OCI-LY1 (cell line): ENCODE data around the gene RPSA.
A peak's percentile ranks its signal among the peaks of the same experiment; 100 is the strongest.

Experiments
- H2AFZ ChIP-seq: fragments of 200-600 bp; sonication (generic), shearing (Covaris generic); 2 replicates; pipeline ENCODE4 v1.6.0; 2014; ENCODE audit warnings: antibody characterized with exemption, mild to moderate bottlenecking, low read length
- H3F3A ChIP-seq: fragments of 200-600 bp; sonication (generic), shearing (Covaris generic); 2 replicates; pipeline ENCODE4 v1.6.0; 2014; ENCODE audit warnings: mild to moderate bottlenecking, antibody characterized with exemption, low read length, moderate library complexity; ENCODE audit not compliant: insufficient read depth
- H3K27ac ChIP-seq: fragments of 200-600 bp; sonication (generic); 2 replicates; pipeline ENCODE4 v1.5.1; 2014; ENCODE audit warnings: low read length, mixed run types, mild to moderate bottlenecking, low read depth; ENCODE audit not compliant: poor library complexity, severe bottlenecking
- H3K27me3 ChIP-seq: fragments of 200-600 bp; sonication (generic); 2 replicates; pipeline ENCODE4 v1.6.0; 2014; ENCODE audit warnings: antibody characterized with exemption, mild to moderate bottlenecking, low read length, moderate library complexity; ENCODE audit not compliant: insufficient read depth
- H3K36me3 ChIP-seq: fragments of 200-600 bp; sonication (generic); 2 replicates; pipeline ENCODE4 v1.6.1; 2014; ENCODE audit warnings: mild to moderate bottlenecking, antibody characterized with exemption, low read length, moderate library complexity, mixed read lengths; ENCODE audit not compliant: insufficient read depth
- H3K4me1 ChIP-seq: fragments of 200-600 bp; sonication (generic); 2 replicates; pipeline ENCODE4 v1.5.1; 2014; ENCODE audit warnings: mild to moderate bottlenecking, low read length, moderate library complexity; ENCODE audit not compliant: insufficient read depth, severe bottlenecking
- H3K4me2 ChIP-seq: fragments of 200-600 bp; sonication (generic), shearing (Covaris generic); 2 replicates; pipeline ENCODE4 v1.6.1; 2014; ENCODE audit warnings: low read length
- H3K4me3 ChIP-seq: fragments of 200-600 bp; sonication (generic); 2 replicates; pipeline ENCODE4 v1.5.1; 2014; ENCODE audit warnings: low read length, low read depth, mild to moderate bottlenecking, mixed read lengths; ENCODE audit not compliant: poor library complexity, severe bottlenecking
- H3K79me2 ChIP-seq: fragments of 200-600 bp; shearing (Covaris generic); 2 replicates; pipeline ENCODE4 v1.6.1; 2016; ENCODE audit warnings: mixed run types, low read length, mixed read lengths; ENCODE audit not compliant: insufficient read depth
- H3K9ac ChIP-seq: fragments of 200-600 bp; sonication (generic), shearing (Covaris generic); 2 replicates; pipeline ENCODE4 v1.6.1; 2014; ENCODE audit warnings: mild to moderate bottlenecking, low read length, mixed read lengths
- H3K9me2 ChIP-seq: fragments of 200-600 bp; sonication (generic), shearing (Covaris generic); 2 replicates; pipeline ENCODE4 v1.6.1; 2014; ENCODE audit warnings: low read depth, mild to moderate bottlenecking, low read length, mixed read lengths
- H3K9me3 ChIP-seq: fragments of 200-600 bp; shearing (Covaris generic); 2 replicates; pipeline ENCODE4 v1.6.1; 2014; ENCODE audit warnings: low read length, mixed read lengths
- H4K20me1 ChIP-seq: fragments of 200-600 bp; sonication (generic), shearing (Covaris generic); 2 replicates; pipeline ENCODE4 v1.6.0; 2016; ENCODE audit warnings: mild to moderate bottlenecking, low read length; ENCODE audit not compliant: insufficient read depth
- EZH2 ChIP-seq: fragments of 200-600 bp; sonication (generic), shearing (Covaris generic); IDR thresholded peaks from 2 replicates; pipeline ENCODE4 v1.8.0; 2017; ENCODE audit warnings: borderline replicate concordance, mixed run types, mild to moderate bottlenecking, antibody characterized with exemption, low read length, moderate library complexity, mixed read lengths
- TF ChIP-seq, protein P1 (sequence below): fragments of 200-600 bp; sonication (generic), shearing (Covaris generic); IDR thresholded peaks from 2 replicates; pipeline ENCODE4 v1.5.1; 2017; ENCODE audit warnings: mild to moderate bottlenecking, antibody characterized with exemption, low read length, moderate library complexity, mixed read lengths

Gene RPSA

DNA sequence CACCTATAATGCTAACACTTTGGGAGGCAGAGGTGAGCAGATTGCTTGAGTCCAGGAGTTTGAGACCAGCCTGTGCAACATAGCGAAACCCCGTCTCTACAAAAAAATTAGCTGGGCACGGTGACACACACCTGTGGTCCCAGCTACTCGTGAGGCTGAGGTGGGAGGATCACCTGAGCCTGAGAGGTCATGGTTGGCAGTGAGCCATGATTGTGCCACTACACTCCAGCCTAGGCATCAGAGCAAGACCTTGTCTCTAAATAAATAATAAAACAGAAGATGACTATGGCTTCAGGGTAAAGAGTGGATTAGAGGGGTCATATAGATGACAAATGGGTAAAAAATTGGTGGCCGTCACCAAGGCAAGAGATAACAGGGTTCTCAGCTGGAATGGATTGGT is 20.2 kb upstream of the RPSA start:
- no peak overlapping the region for H3K9ac ChIP-seq
- H2AFZ ChIP-seq, result no peak overlapping the region
- no peaks in the 10 kb centered on the region for H3F3A ChIP-seq
- TF ChIP-seq, protein P1, sequence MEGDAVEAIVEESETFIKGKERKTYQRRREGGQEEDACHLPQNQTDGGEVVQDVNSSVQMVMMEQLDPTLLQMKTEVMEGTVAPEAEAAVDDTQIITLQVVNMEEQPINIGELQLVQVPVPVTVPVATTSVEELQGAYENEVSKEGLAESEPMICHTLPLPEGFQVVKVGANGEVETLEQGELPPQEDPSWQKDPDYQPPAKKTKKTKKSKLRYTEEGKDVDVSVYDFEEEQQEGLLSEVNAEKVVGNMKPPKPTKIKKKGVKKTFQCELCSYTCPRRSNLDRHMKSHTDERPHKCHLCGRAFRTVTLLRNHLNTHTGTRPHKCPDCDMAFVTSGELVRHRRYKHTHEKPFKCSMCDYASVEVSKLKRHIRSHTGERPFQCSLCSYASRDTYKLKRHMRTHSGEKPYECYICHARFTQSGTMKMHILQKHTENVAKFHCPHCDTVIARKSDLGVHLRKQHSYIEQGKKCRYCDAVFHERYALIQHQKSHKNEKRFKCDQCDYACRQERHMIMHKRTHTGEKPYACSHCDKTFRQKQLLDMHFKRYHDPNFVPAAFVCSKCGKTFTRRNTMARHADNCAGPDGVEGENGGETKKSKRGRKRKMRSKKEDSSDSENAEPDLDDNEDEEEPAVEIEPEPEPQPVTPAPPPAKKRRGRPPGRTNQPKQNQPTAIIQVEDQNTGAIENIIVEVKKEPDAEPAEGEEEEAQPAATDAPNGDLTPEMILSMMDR, result no peak
- no peak for TF ChIP-seq EZH2
- no peaks in the 10 kb centered on the region for H3K9me3 ChIP-seq
- H3K36me3 ChIP-seq, result peaks cover 21% of the 10 kb centered on the region
- no peak overlapping the region for H3K4me3 ChIP-seq
- peaks cover 42% of the 10 kb centered on the region for H3K79me2 ChIP-seq
- no peaks in the 10 kb centered on the region for H3K27me3 ChIP-seq
- no peak overlapping the region for H3K4me2 ChIP-seq
- H3K4me1 ChIP-seq, result peaks cover 51% of the 10 kb centered on the region
- H3K9me2 ChIP-seq, result no peaks in the 10 kb centered on the region
- H4K20me1 ChIP-seq, result no peaks in the 10 kb centered on the region
- H3K27ac ChIP-seq, result no peak overlapping the region

GRCh38 chr3:39387411-39387975 is 19.0 kb upstream of the RPSA start:
- Histone ChIP-seq H3K79me2 (peaks cover 42% of the 10 kb centered on the region), H3K9me3 (no peaks in the 10 kb centered on the region), H3K4me2 (no peak overlapping the region; the same call in 1 of the 2 replicates), H3F3A (no peaks in the 10 kb centered on the region), H3K27me3 (no peaks in the 10 kb centered on the region), H3K9me2 (no peaks in the 10 kb centered on the region), H3K36me3 (peaks cover 31% of the 10 kb centered on the region), H3K4me3 (no peak overlapping the region), H3K27ac (no peak overlapping the region), H3K4me1 (peaks cover 50% of the 10 kb centered on the region), H4K20me1 (no peaks in the 10 kb centered on the region), H2AFZ (no peak overlapping the region), H3K9ac (no peak overlapping the region)
- TF ChIP-seq EZH2, result no peak
- TF ChIP-seq, protein P1, result no peak

GRCh38 chr3:39388153-39388552 is 18.4 kb upstream of the RPSA start:
- Histone ChIP-seq H3K4me3 (no peak overlapping the region), H3K9me2 (no peaks in the 10 kb centered on the region), H3K4me2 (peak overlapping the region; percentile 24; the same call in 1 of the 2 replicates), H3K9ac (no peak overlapping the region), H3K79me2 (peaks cover 42% of the 10 kb centered on the region), H3K27ac (no peak overlapping the region), H4K20me1 (no peaks in the 10 kb centered on the region), H2AFZ (no peak overlapping the region), H3K9me3 (no peaks in the 10 kb centered on the region), H3F3A (no peaks in the 10 kb centered on the region), H3K4me1 (peaks cover 45% of the 10 kb centered on the region), H3K36me3 (peaks cover 37% of the 10 kb centered on the region), H3K27me3 (no peaks in the 10 kb centered on the region)
- no peak for TF ChIP-seq EZH2
- TF ChIP-seq, protein P1, result no peak
